Measurements from ENCODE around the gene ETHE1. TPM values are rescaled to one million over a fixed set of nuclear protein-coding genes. Genes with fewer than 3 reads are reported as not detected.
A peak's percentile ranks its signal among the peaks of the same experiment; 100 is the strongest.
"Not testable (repeated sequence)": the region's sequence is repeated elsewhere in the genome, so short reads cannot be mapped to it uniquely, and the experiment has no call there.

The ETHE1 gene
- polyA plus RNA-seq, 2 donors = 50.5 to 78.9 TPM

DNA sequence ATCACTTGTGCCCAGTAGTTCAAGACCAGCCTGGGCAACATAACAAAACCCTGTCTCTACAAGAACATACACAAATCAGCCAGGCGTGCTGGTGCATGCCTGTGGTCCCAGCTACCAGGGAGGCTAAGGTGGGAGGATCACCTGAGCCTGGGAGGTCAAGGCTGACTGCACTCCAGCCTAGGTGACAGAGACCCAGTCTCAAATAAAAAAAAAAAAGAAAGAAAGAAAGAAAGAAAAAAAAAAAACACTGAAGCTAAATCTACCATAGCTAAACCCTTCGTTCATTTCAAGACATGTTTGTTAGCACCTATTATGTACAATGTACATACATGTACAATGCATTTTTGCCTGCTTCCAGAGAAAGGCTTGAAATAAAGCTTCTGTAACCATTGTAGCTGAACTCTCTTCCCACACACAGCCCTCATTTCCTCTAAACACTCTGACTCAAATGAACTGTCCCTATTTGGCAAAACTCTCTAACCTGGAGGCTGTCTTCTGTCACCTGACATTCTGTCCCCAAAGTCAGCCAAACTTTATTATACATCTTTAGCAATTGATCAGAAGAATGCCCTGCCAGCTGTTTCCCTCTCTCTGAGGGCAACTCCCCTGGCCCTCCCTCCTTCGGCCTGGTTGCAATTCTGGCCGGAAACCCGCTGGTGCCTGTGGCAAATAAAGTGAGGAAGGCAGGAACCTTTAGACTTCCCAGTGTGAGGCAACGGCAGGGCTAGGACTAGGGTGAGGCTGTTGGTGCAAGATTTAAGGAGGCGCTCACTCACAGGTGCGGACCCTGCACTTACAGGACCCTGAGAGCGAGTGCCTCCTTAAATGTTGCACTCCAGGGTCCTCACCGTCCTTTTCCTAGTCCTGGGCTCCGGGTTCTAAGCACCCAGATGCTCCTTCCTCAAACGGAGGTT lies 1.8 kb downstream of the ETHE1 start:
- Histone ChIP-seq H3K27me3 (ENCODE audit: control insufficient read depth in 1 of 2, insufficient read depth in 2 of 2, low read length in 2 of 2) (no peaks in the 10 kb centered on the region), H3K4me1 (ENCODE audit: control insufficient read depth in 2 of 2, insufficient read depth in 2 of 2, low read length in 1 of 2) (peaks cover 0 to 4% of the 10 kb centered on the region in 2 donors), H3K36me3 (ENCODE audit: control insufficient read depth in 2 of 2, insufficient read depth in 2 of 2, low read length in 1 of 2) (no peaks in the 10 kb centered on the region), H3K4me3 (ENCODE audit: low read depth in 1 of 2, low read length in 2 of 2) (peak overlapping the region; percentile 75 to 92), H3K27ac (ENCODE audit: low read depth in 2 of 2, low read length in 1 of 2) (peak overlapping the region; percentile 65 to 95), H3K9me3 (ENCODE audit: control insufficient read depth in 2 of 2, insufficient read depth in 1 of 2, low read depth in 1 of 2, low read length in 1 of 2) (no peaks in the 10 kb centered on the region)
- WGBS, 2 donors = 8 to 10% methylated on average over 12 of the region's 12 CpGs

DNA sequence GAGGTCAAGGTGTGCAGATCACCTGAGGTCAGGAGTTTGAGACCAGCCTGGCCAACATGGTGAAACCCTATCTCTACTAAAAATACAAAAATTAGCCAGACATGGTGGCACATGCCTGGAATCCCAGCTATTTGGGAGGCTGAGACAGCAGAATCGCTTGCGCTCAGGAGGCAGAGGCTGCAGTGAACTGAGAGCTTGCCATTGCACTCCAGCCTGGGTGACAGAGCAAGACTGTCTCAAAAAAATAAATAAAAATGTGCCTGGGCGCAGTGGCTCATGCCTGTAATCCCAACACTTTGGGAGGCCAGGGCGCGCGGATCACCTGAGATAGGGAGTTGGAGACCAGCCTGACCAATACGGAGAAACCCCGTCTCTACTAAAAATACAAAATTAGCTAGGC lies 3.3 kb downstream of the ETHE1 start:
- WGBS, 2 donors = 94 to 98% methylated on average over 8 of the region's 8 CpGs
- H3K9me3 ChIP-seq (ENCODE audit: control insufficient read depth in 2 of 2, insufficient read depth in 1 of 2, low read depth in 1 of 2, low read length in 1 of 2); H3K4me3 ChIP-seq (ENCODE audit: low read depth in 1 of 2, low read length in 2 of 2); H3K4me1 ChIP-seq (ENCODE audit: control insufficient read depth in 2 of 2, insufficient read depth in 2 of 2, low read length in 1 of 2); H3K36me3 ChIP-seq (ENCODE audit: control insufficient read depth in 2 of 2, insufficient read depth in 2 of 2, low read length in 1 of 2); H3K27ac ChIP-seq (ENCODE audit: low read depth in 2 of 2, low read length in 1 of 2); H3K27me3 ChIP-seq (ENCODE audit: control insufficient read depth in 1 of 2, insufficient read depth in 2 of 2, low read length in 2 of 2): not testable (repeated sequence)

DNA sequence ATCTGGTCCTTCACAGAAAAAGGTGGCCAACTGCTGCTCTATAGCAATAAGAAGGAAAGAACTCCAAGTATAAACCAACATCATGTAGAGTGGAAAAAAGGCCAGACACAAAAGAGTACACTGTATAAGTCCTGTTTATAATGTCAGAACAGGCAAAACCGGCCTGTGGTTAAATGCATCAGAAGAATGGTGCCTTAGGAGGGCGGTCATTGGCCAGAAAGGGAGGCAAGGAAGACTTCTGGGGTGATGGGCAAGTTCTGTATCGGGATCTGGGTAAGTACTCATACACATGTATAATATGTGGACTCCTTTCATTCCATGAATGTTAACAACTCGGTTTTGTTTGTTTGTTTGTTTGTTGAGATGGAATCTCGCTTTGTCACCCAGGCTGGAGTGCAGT lies 4.1 kb downstream of the ETHE1 start:
- H3K27ac ChIP-seq (ENCODE audit: low read depth in 2 of 2, low read length in 1 of 2) = peak overlapping the region; percentile 3 to 44
- no peaks in the 10 kb centered on the region for H3K36me3 ChIP-seq (ENCODE audit: control insufficient read depth in 2 of 2, insufficient read depth in 2 of 2, low read length in 1 of 2)
- no peaks in the 10 kb centered on the region for H3K27me3 ChIP-seq (ENCODE audit: control insufficient read depth in 1 of 2, insufficient read depth in 2 of 2, low read length in 2 of 2)
- H3K4me1 ChIP-seq (ENCODE audit: control insufficient read depth in 2 of 2, insufficient read depth in 2 of 2, low read length in 1 of 2) = peaks cover 0 to 4% of the 10 kb centered on the region in 2 donors
- WGBS, 2 donors = 76% methylated on average over 5 of the region's 5 CpGs
- no peak overlapping the region for H3K4me3 ChIP-seq (ENCODE audit: low read depth in 1 of 2, low read length in 2 of 2)
- H3K9me3 ChIP-seq (ENCODE audit: control insufficient read depth in 2 of 2, insufficient read depth in 1 of 2, low read depth in 1 of 2, low read length in 1 of 2) = no peaks in the 10 kb centered on the region

DNA sequence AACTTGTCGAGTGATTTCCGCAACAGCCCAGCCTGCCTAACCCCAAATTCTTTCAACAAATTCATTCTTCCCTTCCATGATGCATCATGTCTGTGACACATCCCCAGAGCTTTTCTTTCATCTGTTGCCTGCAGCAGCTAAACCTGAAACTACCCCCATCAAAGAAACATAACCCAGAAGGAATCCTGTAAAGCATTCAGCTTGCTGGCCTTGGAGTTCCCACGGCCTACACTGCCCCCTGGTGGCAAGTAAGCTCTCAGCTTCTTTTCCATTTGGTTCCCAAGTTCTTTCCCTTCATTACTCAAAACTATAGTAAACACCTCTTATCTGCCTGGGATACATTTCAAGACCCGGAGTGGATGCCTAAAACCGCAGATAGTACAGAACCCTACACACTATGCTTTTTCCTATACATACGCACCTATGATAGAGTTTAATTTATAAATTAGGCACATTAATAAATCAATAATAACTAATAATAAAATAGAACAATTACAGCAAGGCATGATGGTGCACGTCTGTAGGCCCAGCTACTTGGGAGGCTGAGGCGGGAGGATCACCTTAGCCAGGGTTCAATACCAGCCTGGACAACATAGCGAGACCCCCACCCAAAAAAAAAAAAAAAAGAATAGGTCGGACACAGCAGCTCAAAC lies 7.4 kb downstream of the ETHE1 start:
- Histone ChIP-seq H3K36me3 (ENCODE audit: control insufficient read depth in 2 of 2, insufficient read depth in 2 of 2, low read length in 1 of 2) (no peaks in the 10 kb centered on the region), H3K4me1 (ENCODE audit: control insufficient read depth in 2 of 2, insufficient read depth in 2 of 2, low read length in 1 of 2) (peaks cover 0 to under 1% of the 10 kb centered on the region in 2 donors), H3K4me3 (ENCODE audit: low read depth in 1 of 2, low read length in 2 of 2) (no peak overlapping the region), H3K9me3 (ENCODE audit: control insufficient read depth in 2 of 2, insufficient read depth in 1 of 2, low read depth in 1 of 2, low read length in 1 of 2) (no peaks in the 10 kb centered on the region), H3K27ac (ENCODE audit: low read depth in 2 of 2, low read length in 1 of 2) (peak overlapping the region; percentile 65 to 80), H3K27me3 (ENCODE audit: control insufficient read depth in 1 of 2, insufficient read depth in 2 of 2, low read length in 2 of 2) (no peaks in the 10 kb centered on the region)
- 40 to 44% methylated on average over 10 of the region's 10 CpGs for WGBS, 2 donors

DNA sequence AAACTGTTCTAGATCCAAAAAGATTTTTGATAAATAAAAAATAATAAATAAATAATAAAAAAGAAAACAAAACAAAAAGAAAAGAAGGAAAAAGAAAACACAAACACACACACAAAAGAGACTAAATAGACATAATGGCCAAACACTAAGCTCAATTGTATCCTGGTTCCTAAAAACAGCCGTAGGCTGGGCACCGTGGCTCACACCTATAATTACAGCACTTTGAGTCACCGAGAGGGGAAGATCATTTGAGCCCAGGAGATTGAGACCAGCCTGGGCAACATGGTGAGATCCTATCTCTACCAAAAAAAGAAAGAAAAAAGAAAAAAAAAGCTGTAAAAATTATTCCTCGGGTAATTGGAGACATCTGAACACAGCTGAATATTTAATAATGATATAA lies 8.9 kb downstream of the ETHE1 start:
- Histone ChIP-seq H3K27ac (ENCODE audit: low read depth in 2 of 2, low read length in 1 of 2) (peak overlapping the region in 1 of 2 donors; percentile 8), H3K27me3 (ENCODE audit: control insufficient read depth in 1 of 2, insufficient read depth in 2 of 2, low read length in 2 of 2) (no peaks in the 10 kb centered on the region), H3K9me3 (ENCODE audit: control insufficient read depth in 2 of 2, insufficient read depth in 1 of 2, low read depth in 1 of 2, low read length in 1 of 2) (no peaks in the 10 kb centered on the region), H3K36me3 (ENCODE audit: control insufficient read depth in 2 of 2, insufficient read depth in 2 of 2, low read length in 1 of 2) (no peaks in the 10 kb centered on the region), H3K4me1 (ENCODE audit: control insufficient read depth in 2 of 2, insufficient read depth in 2 of 2, low read length in 1 of 2) (no peaks in the 10 kb centered on the region), H3K4me3 (ENCODE audit: low read depth in 1 of 2, low read length in 2 of 2) (no peak overlapping the region)
- 58 to 68% methylated on average over 4 of the region's 4 CpGs for WGBS, 2 donors

DNA sequence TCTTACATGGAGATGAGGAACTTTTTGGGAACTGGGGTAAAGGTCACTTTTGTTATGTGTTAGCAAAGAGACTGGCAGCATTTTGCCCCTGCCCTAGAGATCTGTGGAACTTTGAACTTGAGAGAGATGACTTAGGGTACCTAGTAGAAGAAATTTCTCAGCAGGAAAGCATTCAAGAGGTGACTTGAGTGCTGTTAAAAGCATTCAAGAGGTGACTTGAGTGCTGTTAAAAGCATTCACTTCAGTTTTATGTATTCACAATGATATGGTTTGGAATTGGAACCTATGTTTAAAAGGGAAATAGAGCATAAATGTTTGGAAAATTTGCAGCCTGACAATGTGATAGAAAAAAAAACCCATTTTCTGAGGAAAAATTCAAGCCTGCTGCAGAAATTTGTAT lies 14.6 kb downstream of the ETHE1 start:
- H3K27me3 ChIP-seq (ENCODE audit: control insufficient read depth in 1 of 2, insufficient read depth in 2 of 2, low read length in 2 of 2); H3K27ac ChIP-seq (ENCODE audit: low read depth in 2 of 2, low read length in 1 of 2); H3K4me3 ChIP-seq (ENCODE audit: low read depth in 1 of 2, low read length in 2 of 2); H3K9me3 ChIP-seq (ENCODE audit: control insufficient read depth in 2 of 2, insufficient read depth in 1 of 2, low read depth in 1 of 2, low read length in 1 of 2); H3K4me1 ChIP-seq (ENCODE audit: control insufficient read depth in 2 of 2, insufficient read depth in 2 of 2, low read length in 1 of 2): not testable (repeated sequence)
- peaks cover 0 to 14% of the 10 kb centered on the region in 2 donors for H3K36me3 ChIP-seq (ENCODE audit: control insufficient read depth in 2 of 2, insufficient read depth in 2 of 2, low read length in 1 of 2)

DNA sequence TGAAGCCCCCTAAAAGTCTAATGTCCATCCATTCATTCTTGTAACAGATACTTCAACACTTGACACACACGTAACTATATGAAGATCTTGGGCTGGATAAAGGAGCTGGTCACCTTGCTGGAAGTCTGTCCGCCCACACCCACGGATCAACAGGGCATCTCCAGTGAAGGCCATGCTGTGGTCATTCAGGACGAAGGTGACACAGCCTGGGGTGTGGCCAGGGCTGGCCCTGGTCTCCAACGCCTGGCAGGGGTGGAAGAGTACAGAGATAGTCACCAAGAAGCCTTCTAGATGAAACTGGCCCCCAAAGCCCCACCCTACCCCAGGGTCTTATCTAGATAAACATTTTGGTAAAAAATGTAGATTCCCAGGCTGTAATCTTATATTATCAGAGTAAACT lies 15.7 kb downstream of the ETHE1 start:
- WGBS, 2 donors = 93 to 94% methylated on average over 5 of the region's 5 CpGs
- H3K27ac ChIP-seq (ENCODE audit: low read depth in 2 of 2, low read length in 1 of 2) = no peak overlapping the region
- no peak overlapping the region for H3K4me3 ChIP-seq (ENCODE audit: low read depth in 1 of 2, low read length in 2 of 2)
- no peaks in the 10 kb centered on the region for H3K9me3 ChIP-seq (ENCODE audit: control insufficient read depth in 2 of 2, insufficient read depth in 1 of 2, low read depth in 1 of 2, low read length in 1 of 2)
- H3K27me3 ChIP-seq (ENCODE audit: control insufficient read depth in 1 of 2, insufficient read depth in 2 of 2, low read length in 2 of 2) = no peaks in the 10 kb centered on the region
- peaks cover 0 to 14% of the 10 kb centered on the region in 2 donors for H3K36me3 ChIP-seq (ENCODE audit: control insufficient read depth in 2 of 2, insufficient read depth in 2 of 2, low read length in 1 of 2)
- peaks cover 0 to 2% of the 10 kb centered on the region in 2 donors for H3K4me1 ChIP-seq (ENCODE audit: control insufficient read depth in 2 of 2, insufficient read depth in 2 of 2, low read length in 1 of 2)

DNA sequence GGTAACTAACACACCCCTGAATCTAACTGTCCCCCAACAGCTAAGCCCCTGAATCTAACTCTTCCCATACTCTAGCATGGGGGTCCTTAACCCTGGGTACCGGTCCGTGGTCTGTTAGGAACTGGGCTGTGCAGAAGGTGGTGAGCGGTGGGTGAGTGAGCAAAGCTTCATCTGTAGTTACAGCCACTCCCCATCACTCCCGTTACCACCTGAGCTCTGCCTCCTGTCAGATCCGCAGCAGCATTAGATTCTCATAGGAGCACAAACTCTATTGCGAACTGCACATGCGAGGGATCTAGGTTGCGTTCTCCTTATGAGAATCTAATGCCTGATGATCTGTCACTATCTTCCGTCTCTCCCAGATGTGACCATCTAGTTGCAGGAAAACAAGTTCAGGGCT lies 16.3 kb downstream of the ETHE1 start:
- 98% methylated on average over 9 of the region's 9 CpGs for WGBS, 2 donors
- Histone ChIP-seq H3K9me3 (ENCODE audit: control insufficient read depth in 2 of 2, insufficient read depth in 1 of 2, low read depth in 1 of 2, low read length in 1 of 2) (no peaks in the 10 kb centered on the region), H3K27me3 (ENCODE audit: control insufficient read depth in 1 of 2, insufficient read depth in 2 of 2, low read length in 2 of 2) (no peaks in the 10 kb centered on the region), H3K36me3 (ENCODE audit: control insufficient read depth in 2 of 2, insufficient read depth in 2 of 2, low read length in 1 of 2) (peaks cover 0 to 14% of the 10 kb centered on the region in 2 donors), H3K27ac (ENCODE audit: low read depth in 2 of 2, low read length in 1 of 2) (no peak overlapping the region), H3K4me1 (ENCODE audit: control insufficient read depth in 2 of 2, insufficient read depth in 2 of 2, low read length in 1 of 2) (peaks cover 0 to 2% of the 10 kb centered on the region in 2 donors), H3K4me3 (ENCODE audit: low read depth in 1 of 2, low read length in 2 of 2) (no peak overlapping the region)

DNA sequence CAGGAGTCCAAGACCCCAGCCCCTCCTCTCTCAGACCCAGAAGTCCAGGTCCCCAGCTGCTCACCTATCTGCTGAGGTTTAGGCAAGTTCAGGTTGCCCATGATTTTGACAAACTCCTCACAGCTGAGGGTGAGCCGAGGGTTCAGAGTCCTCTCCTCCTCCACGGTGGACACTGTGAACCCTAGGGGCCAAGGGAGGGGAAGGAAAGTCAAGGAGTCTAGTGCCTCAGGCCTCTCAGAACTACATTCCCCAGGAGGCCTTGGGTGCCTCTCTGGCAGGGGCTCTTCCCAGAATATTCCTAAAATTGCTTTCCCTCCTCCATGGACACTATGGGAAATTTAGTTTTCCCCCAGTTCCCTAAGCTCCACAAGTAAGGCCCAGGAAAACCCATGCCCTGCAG lies 19.1 kb downstream of the ETHE1 start:
- Histone ChIP-seq H3K4me1 (ENCODE audit: control insufficient read depth in 2 of 2, insufficient read depth in 2 of 2, low read length in 1 of 2) (peaks cover 0 to 8% of the 10 kb centered on the region in 2 donors), H3K27ac (ENCODE audit: low read depth in 2 of 2, low read length in 1 of 2) (no peak overlapping the region), H3K9me3 (ENCODE audit: control insufficient read depth in 2 of 2, insufficient read depth in 1 of 2, low read depth in 1 of 2, low read length in 1 of 2) (no peaks in the 10 kb centered on the region), H3K36me3 (ENCODE audit: control insufficient read depth in 2 of 2, insufficient read depth in 2 of 2, low read length in 1 of 2) (peaks cover 0 to 14% of the 10 kb centered on the region in 2 donors), H3K27me3 (ENCODE audit: control insufficient read depth in 1 of 2, insufficient read depth in 2 of 2, low read length in 2 of 2) (no peaks in the 10 kb centered on the region), H3K4me3 (ENCODE audit: low read depth in 1 of 2, low read length in 2 of 2) (no peak overlapping the region)
- WGBS, 2 donors = 85 to 88% methylated on average over 2 of the region's 2 CpGs

Data from esophagus (tissue), 2 donors.